ENCODE data around the gene RTL1.

RTL1 gene

GRCh38 chr14:100903672-100904185, at the start of gene RTL1:
Gene RTL1 (minus strand): TSS chr14:100903722. CDS start chr14:100884788, 18,934 bp downstream.
- H3K27ac ChIP-seq: no peak within 1 kb of the TSS
- TF ChIP-seq CTCF (conservative IDR thresholded peaks at IDR 0.05) (no peak), ZFX (IDR thresholded peaks at IDR 0.05) (no peak)

GRCh38 chr14:100950024-100950423, 46.5 kb upstream of the RTL1 start:
- no peak for TF ChIP-seq ZFX (IDR thresholded peaks at IDR 0.05)
- no peak for TF ChIP-seq CTCF (conservative IDR thresholded peaks at IDR 0.05)
- no peak overlapping the region for H3K27ac ChIP-seq

GRCh38 chr14:100944052-100944451, 40.5 kb upstream of the RTL1 start:
- H3K27ac ChIP-seq: no peak overlapping the region
- TF ChIP-seq CTCF (conservative IDR thresholded peaks at IDR 0.05) (no peak), ZFX (IDR thresholded peaks at IDR 0.05) (no peak)

- no peak for TF ChIP-seq CTCF (conservative IDR thresholded peaks at IDR 0.05)
- TF ChIP-seq ZFX (IDR thresholded peaks at IDR 0.05): no peak
- H3K27ac ChIP-seq: no peak overlapping the region
These were observed 26.7 kb upstream of the RTL1 start for GRCh38 chr14:100930270-100930669.

GRCh38 chr14:100915560-100915959, 12.0 kb upstream of the RTL1 start:
- TF ChIP-seq CTCF (conservative IDR thresholded peaks at IDR 0.05) (no peak), ZFX (IDR thresholded peaks at IDR 0.05) (no peak)
- no peak overlapping the region for H3K27ac ChIP-seq

- TF ChIP-seq CTCF (conservative IDR thresholded peaks at IDR 0.05): no peak
- TF ChIP-seq ZFX (IDR thresholded peaks at IDR 0.05): no peak
- H3K27ac ChIP-seq: no peak overlapping the region
These were observed 11.1 kb upstream of the RTL1 start for GRCh38 chr14:100914597-100915021.

GRCh38 chr14:100911665-100912316, 8.3 kb upstream of the RTL1 start:
- H3K27ac ChIP-seq: no peak overlapping the region
- TF ChIP-seq ZFX (IDR thresholded peaks at IDR 0.05) (no peak), CTCF (conservative IDR thresholded peaks at IDR 0.05) (no peak)

Data from C4-2B (cell line).